Hypothalamus (tissue), 51 donors: ENCODE measurements around the gene ITGB2.

Source experiments
- DNase-seq, 51 donors: peaks; one replicate each; lab custom pipeline; 2025; lab: John Stamatoyannopoulos, UW

ITGB2 gene

GRCh38 chr21:44943686-44944550, 23.2 kb upstream of the ITGB2 start:
- no peak for DNase-seq

- DNase-seq: no peak
Observed at GRCh38 chr21:44943005-44943685, 22.4 kb upstream of the ITGB2 start.

- DNase-seq: no peak
Observed at GRCh38 chr21:44942566-44942965, 21.9 kb upstream of the ITGB2 start.

GRCh38 chr21:44941567-44941966, 20.9 kb upstream of the ITGB2 start:
- DNase-seq: no peak

GRCh38 chr21:44940116-44940631, 19.5 kb upstream of the ITGB2 start:
- DNase-seq: no peak

- DNase-seq: peak in 43 of 51 donors; percentile 15 to 78 (median 56)
Observed at GRCh38 chr21:44939532-44940115, 18.9 kb upstream of the ITGB2 start, which contains the start of gene SLX9. Gene SLX9 (plus strand): TSS chr21:44940029. CDS start chr21:44940058, 29 bp downstream.

- DNase-seq: no peak
Observed at GRCh38 chr21:44938772-44939531, 18.3 kb upstream of the ITGB2 start.

GRCh38 chr21:44935533-44935927, 14.8 kb upstream of the ITGB2 start:
- DNase-seq: no peak

- no peak for DNase-seq
Observed at GRCh38 chr21:44934797-44935532, 14.3 kb upstream of the ITGB2 start.

- DNase-seq: no peak
Observed at GRCh38 chr21:44934276-44934675, 13.6 kb upstream of the ITGB2 start.

GRCh38 chr21:44933918-44934260, 13.2 kb upstream of the ITGB2 start:
- DNase-seq: no peak

GRCh38 chr21:44933199-44933917, 12.7 kb upstream of the ITGB2 start:
- DNase-seq: no peak

- peak in 2 of 51 donors; percentile 35 to 38 for DNase-seq
Observed at GRCh38 chr21:44932408-44933181, 11.9 kb upstream of the ITGB2 start.

GRCh38 chr21:44931501-44932407, 11.1 kb upstream of the ITGB2 start:
- DNase-seq: no peak

GRCh38 chr21:44931137-44931500, 10.4 kb upstream of the ITGB2 start:
- peak in 1 of 51 donors; percentile 21 for DNase-seq

GRCh38 chr21:44930543-44930981, 9.9 kb upstream of the ITGB2 start:
- no peak for DNase-seq

- no peak for DNase-seq
Observed at GRCh38 chr21:44929799-44930542, 9.3 kb upstream of the ITGB2 start.
